K562 (cell line): ENCODE data around the gene FREM1. TPM values are rescaled to one million over a fixed set of nuclear protein-coding genes. Genes with fewer than 3 reads are reported as not detected.

Experiments used
- ATAC-seq: fragments of 200-7000 bp; cut with Tn5 transposase; 3 replicates; pipeline ENCODE4 v1.9.1; 2020; ENCODE audit warnings: moderate library complexity
- BruUV-seq: library from RNA; stranded (reverse); fragments of 400-500 nt; replicated peaks from 2 replicates; lab custom pipeline; 2021; lab: Mats Ljungman, UMichigan
- CTCF ChIA-PET: fragments of 300-600 bp; formaldehyde crosslinking; extraction: SDS; loops from one replicate; lab custom pipeline; 2021; ENCODE audit warnings: low intra/inter-chr PET ratio; lab: Yijun Ruan, JAX
- POLR2A ChIA-PET: fragments of 300-600, 350-650 bp; sonication (Branson Sonifier 250); formaldehyde crosslinking; extraction: SDS; loops from one replicate; lab custom pipeline; 2021; ENCODE audit warnings: antibody characterized with exemption, inconsistent platforms; lab: Yijun Ruan, JAX
- DNase-seq, 4 experiments: peaks; one replicate each; pipeline versions ENCODE4 v3.0.0 to v3.0.0-alpha.2; 2011 to 2018; ENCODE audit warnings: low spot score in 3 of 4, mixed read lengths in 3 of 4; ENCODE audit errors: extremely low read depth in 1 of 4
- FAIRE-seq: peaks from 2 replicates; lab custom pipeline; 2011; peaks lifted over from hg19 to GRCh38; lab: Jason Lieb, UNC
- H2AFZ ChIP-seq: 2 replicates; pipeline ENCODE4 v1.6.0; 2011; ENCODE audit warnings: low read depth, low read length, control low read depth, inconsistent platforms
- H3K27ac ChIP-seq: fragments of 200-600 bp; 3 replicates; pipeline ENCODE4 v1.8.0; 2011; ENCODE audit warnings: low read depth, mild to moderate bottlenecking, control low read depth, inconsistent platforms, low read length, moderate library complexity, mixed read lengths; ENCODE audit errors: extremely low read depth
- H3K27me3 ChIP-seq, 2 experiments: fragments of 300-600 bp in 1 of 2; 2 replicates in 1 of 2; 3 replicates in 1 of 2; pipeline versions ENCODE4 v1.6.0 to v1.8.0; 2011; ENCODE audit warnings: inconsistent platforms in 2 of 2, low read length in 2 of 2, mild to moderate bottlenecking in 1 of 2, mixed read lengths in 1 of 2, moderate library complexity in 1 of 2; ENCODE audit not compliant: control insufficient read depth in 2 of 2, insufficient read depth in 2 of 2
- H3K36me3 ChIP-seq: fragments of 300-600 bp; 3 replicates; pipeline ENCODE4 v1.8.0; 2011; ENCODE audit warnings: mild to moderate bottlenecking, low read length, inconsistent platforms; ENCODE audit not compliant: control insufficient read depth, insufficient read depth
- H3K4me1 ChIP-seq, 2 experiments: fragments of 200-600 bp in 1 of 2; replicated peaks in 1 of 2; 2 replicates in 1 of 2; 3 replicates in 1 of 2; pipeline versions ENCODE4 v1.5.1 to v1.8.0; 2011; ENCODE audit warnings: inconsistent platforms in 2 of 2, low read length in 2 of 2, mild to moderate bottlenecking in 1 of 2, mixed read lengths in 1 of 2, moderate library complexity in 1 of 2; ENCODE audit not compliant: control insufficient read depth in 2 of 2, insufficient read depth in 2 of 2
- H3K4me2 ChIP-seq: 2 replicates; pipeline ENCODE4 v1.6.1; 2011; ENCODE audit warnings: low read length, control low read depth, inconsistent platforms, mixed read lengths; ENCODE audit not compliant: insufficient read depth
- H3K4me3 ChIP-seq: fragments of 200-600 bp; sonication (generic), shearing (Covaris generic); 2 replicates; pipeline ENCODE4 v1.5.1; 2016; ENCODE audit warnings: control low read depth, inconsistent platforms
- H3K79me2 ChIP-seq: fragments of 200-600 bp; 3 replicates; pipeline ENCODE4 v1.8.0; 2011; ENCODE audit warnings: low read length, inconsistent platforms; ENCODE audit not compliant: control insufficient read depth, insufficient read depth
- H3K9ac ChIP-seq, 2 experiments: 2 replicates each; pipeline versions ENCODE4 v1.6.0 to v1.6.1; 2011; ENCODE audit warnings: low read depth in 2 of 2, low read length in 2 of 2, control low read depth in 1 of 2, inconsistent platforms in 1 of 2, mild to moderate bottlenecking in 1 of 2, mixed read lengths in 1 of 2; ENCODE audit not compliant: insufficient read depth in 1 of 2
- H3K9me1 ChIP-seq: one replicate; pipeline ENCODE4 v1.6.0; 2011; ENCODE audit warnings: inconsistent platforms, mild to moderate bottlenecking, low read length, moderate library complexity; ENCODE audit not compliant: control insufficient read depth, insufficient read depth
- H3K9me3 ChIP-seq: replicated peaks from 2 replicates; pipeline ENCODE4 v1.5.1; 2011; ENCODE audit warnings: low read depth, low read length, inconsistent platforms; ENCODE audit not compliant: control insufficient read depth, insufficient read depth
- H4K20me1 ChIP-seq: replicated peaks from 2 replicates; pipeline ENCODE4 v1.6.1; 2011; ENCODE audit warnings: low read length, inconsistent platforms, mixed read lengths; ENCODE audit not compliant: control insufficient read depth, insufficient read depth
- CREB5 ChIP-seq: fragments of 250-450 bp; sonication (Bioruptor Pico); IDR thresholded peaks from 2 replicates; pipeline ENCODE4 v1.5.0; 2020; ENCODE audit warnings: mild to moderate bottlenecking
- ETV1 ChIP-seq: fragments of 450-650 bp; conservative IDR thresholded peaks from 2 replicates; pipeline ENCODE4 v1.6.1; 2016; ENCODE audit warnings: missing genetic modification characterization, control low read depth, low read depth, missing compliant biosample characterization
- GTF2B ChIP-seq: IDR thresholded peaks from 2 replicates; pipeline ENCODE4 v1.6.1; 2011; ENCODE audit not compliant: insufficient read length; ENCODE audit errors: extremely low read depth
- HDAC3 ChIP-seq: fragments of 450-650 bp; IDR thresholded peaks from 2 replicates; pipeline ENCODE4 v1.6.1; 2018; ENCODE audit warnings: borderline replicate concordance, mild to moderate bottlenecking, moderate library complexity; ENCODE audit not compliant: partially characterized antibody
- MEF2D ChIP-seq: conservative IDR thresholded peaks from 2 replicates; pipeline ENCODE4 v1.6.1; 2016; ENCODE audit warnings: low read depth, missing genetic modification characterization, missing compliant biosample characterization
- MTA2 ChIP-seq: fragments of 450-650 bp; IDR thresholded peaks from 2 replicates; pipeline ENCODE4 v1.6.1; 2016; ENCODE audit warnings: low read depth
- NCOA1 ChIP-seq: fragments of 450-650 bp; IDR thresholded peaks from 2 replicates; pipeline ENCODE4 v1.6.1; 2016; ENCODE audit warnings: low read depth
- NFE2 ChIP-seq: IDR thresholded peaks from 2 replicates; pipeline ENCODE4 v1.6.1; 2014; ENCODE audit warnings: antibody characterized with exemption, low read depth
- ZNF224 ChIP-seq: sonication (generic); formaldehyde crosslinking; IDR thresholded peaks from 2 replicates; pipeline ENCODE4 v1.8.0; 2022; ENCODE audit warnings: mild to moderate bottlenecking, missing genetic modification reagents
- ZNF354B ChIP-seq: fragments of 250-450 bp; sonication (Bioruptor Pico); IDR thresholded peaks from 2 replicates; pipeline ENCODE4 v1.4.0; 2020
- ZNF77 ChIP-seq: fragments of 250-450 bp; sonication (Bioruptor Pico); IDR thresholded peaks from 2 replicates; pipeline ENCODE4 v1.5.0; 2020
- WGBS: fragments of 100-300 bp; shearing (Covaris generic); methylation state at CpG from one replicate; pipeline ENCODE4 v1.1.6; 2016; ENCODE audit warnings: low coverage, mixed read lengths; ENCODE audit not compliant: insufficient coverage; ENCODE audit errors: missing lambda C conversion rate; 5-methylcytosine and 5-hydroxymethylcytosine counted together
- in situ Hi-C: fragments of 300-500 bp; cut with MboI; formaldehyde crosslinking; loops from 4 replicates; pipeline ENCODE4 v1.15.0; 2018; ENCODE audit warnings: inconsistent platforms, mixed read lengths
- intact Hi-C: fragments of 100-400 bp; cut with micrococcal nuclease; formaldehyde crosslinking; loops from 2 replicates; pipeline ENCODE4 v1.14.2; 2022
- polyA plus RNA-seq, 8 experiments: library from polyadenylated mRNA; depleted of rRNA in 4 of 8; stranded (reverse) in 5 of 8; unstranded in 3 of 8; fragments of >200 nt; fragmentation: Nextera tagmentation in 2 of 8; fragmentation: Illumina TruSeq in 1 of 8; extraction: Ambion mirVana in 2 of 8; extraction: Trizol in 1 of 8; gene quantifications; 2 replicates each; pipeline versions ENCODE4 v1.2.1 to v1.2.3, GENCODE V29; 2011 to 2014; ENCODE audit warnings: inconsistent platforms in 1 of 8, missing spikeins in 1 of 8
- total RNA-seq, 7 experiments: library from RNA; depleted of rRNA in 6 of 7; stranded (reverse); fragments of >200 nt in 6 of 7; fragmentation: Illumina TruSeq in 2 of 7; extraction: Trizol in 2 of 7; gene quantifications; 2 replicates each; pipeline versions ENCODE4 v1.2.1 to v1.2.3, GENCODE V29; 2011 to 2021; ENCODE audit warnings: low replicate concordance in 1 of 7
- TF ChIP-seq, protein P1 (sequence below): IDR thresholded peaks from 2 replicates; pipeline ENCODE4 v1.6.1; 2012; ENCODE audit warnings: low read depth, low read length, improper control_type of control experiment, borderline replicate concordance

FREM1 gene
- total and polyA plus RNA-seq, 9 of the 15 experiments (the other 6 are each of a cell fraction or from before 2014, with no cell fraction given) = 0.03 to 0.24 (median 0.13) TPM; not detected in 2

DNA sequence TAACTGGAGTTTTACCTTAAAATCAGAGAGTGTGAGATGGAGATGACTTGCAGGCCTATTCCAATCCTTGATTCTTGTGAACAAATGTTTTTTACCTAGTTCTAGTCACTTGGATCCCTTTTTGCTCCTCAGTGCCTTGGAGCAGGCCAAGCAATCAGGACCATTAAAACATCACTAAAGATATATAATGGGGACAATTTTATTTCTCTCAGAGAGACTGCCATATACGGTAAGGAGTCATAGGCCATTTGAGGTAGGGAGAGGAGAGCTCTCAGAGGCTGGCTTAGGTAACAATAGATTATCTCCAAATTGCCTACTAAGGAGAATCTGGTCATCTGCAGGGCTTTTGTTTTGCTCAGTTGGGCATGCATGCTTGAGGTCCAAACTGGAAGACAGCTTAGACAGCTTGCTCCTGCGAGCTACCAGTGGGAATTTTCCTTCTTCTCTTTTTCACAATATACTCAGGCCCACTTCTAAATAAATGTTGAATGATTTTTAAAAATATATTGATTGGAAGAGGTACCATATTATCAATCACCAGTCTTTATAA, 44.0 kb downstream of the FREM1 start:
- 10% methylated on average over 2 of the region's 2 CpGs for WGBS
- FAIRE-seq (no peak), DNase-seq (no peak), ATAC-seq (no peak)
- in situ Hi-C loops = no loop called here
- Histone ChIP-seq H3K4me3 (no peak overlapping the region), H2AFZ (no peak overlapping the region), H3K36me3 (no peaks in the 10 kb centered on the region), H3K79me2 (no peaks in the 10 kb centered on the region), H3K9me1 (no peaks in the 10 kb centered on the region), H4K20me1 (no peaks in the 10 kb centered on the region), H3K9me3 (no peaks in the 10 kb centered on the region), H3K4me2 (no peak overlapping the region), H3K4me1 (no peaks in the 10 kb centered on the region), H3K9ac (no peak overlapping the region), H3K27ac (no peak overlapping the region), H3K27me3 (no peaks in the 10 kb centered on the region)
- BruUV-seq = no TSS peak
- CTCF ChIA-PET = no interaction called here
- intact Hi-C loops = no loop called here
- POLR2A ChIA-PET = no interaction called here
- TF ChIP-seq ETV1 (tag) (no peak), NCOA1 (no peak), ZNF77 (CRISPR knock-in tag) (no peak), ZNF354B (CRISPR knock-in tag) (no peak), MTA2 (no peak), NFE2 (no peak), ZNF224 (CRISPR knock-in tag) (no peak), GTF2B (no peak), CREB5 (CRISPR knock-in tag) (no peak), HDAC3 (no peak), MEF2D (tag) (no peak)
- TF ChIP-seq, protein P1, sequence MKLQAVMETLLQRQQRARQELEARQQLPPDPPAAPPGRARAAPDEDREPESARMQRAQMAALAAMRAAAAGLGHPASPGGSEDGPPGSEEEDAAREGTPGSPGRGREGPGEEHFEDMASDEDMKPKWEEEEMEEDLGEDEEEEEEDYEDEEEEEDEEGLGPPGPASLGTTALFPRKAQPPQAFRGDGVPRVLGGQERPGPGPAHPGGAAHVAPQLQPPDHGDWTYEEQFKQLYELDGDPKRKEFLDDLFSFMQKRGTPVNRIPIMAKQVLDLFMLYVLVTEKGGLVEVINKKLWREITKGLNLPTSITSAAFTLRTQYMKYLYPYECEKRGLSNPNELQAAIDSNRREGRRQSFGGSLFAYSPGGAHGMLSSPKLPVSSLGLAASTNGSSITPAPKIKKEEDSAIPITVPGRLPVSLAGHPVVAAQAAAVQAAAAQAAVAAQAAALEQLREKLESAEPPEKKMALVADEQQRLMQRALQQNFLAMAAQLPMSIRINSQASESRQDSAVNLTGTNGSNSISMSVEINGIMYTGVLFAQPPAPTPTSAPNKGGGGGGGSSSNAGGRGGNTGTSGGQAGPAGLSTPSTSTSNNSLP = no peak
